ENCODE results near the gene FBLN5.
"Not testable (repeated sequence)": the region's sequence is repeated elsewhere in the genome, so short reads cannot be mapped to it uniquely, and the experiment has no call there.

Gene FBLN5

GRCh38 chr14:91858536-91859275 is 88.8 kb downstream of the FBLN5 start:
- peaks cover 9% of the 10 kb centered on the region for H3K36me3 Mint-ChIP-seq (ENCODE audit: low read depth)
- peak overlapping the region; percentile 84 for H3K27ac Mint-ChIP-seq

GRCh38 chr14:91857614-91858013 is 89.9 kb downstream of the FBLN5 start:
- Mint-ChIP-seq H3K9me3 (no peaks in the 10 kb centered on the region), H3K4me1 (ENCODE audit: low read depth) (peaks cover 83% of the 10 kb centered on the region), H3K36me3 (ENCODE audit: low read depth) (peaks cover 6% of the 10 kb centered on the region), H3K4me3 (no peak overlapping the region), H3K27me3 (no peaks in the 10 kb centered on the region), H3K27ac (no peak overlapping the region)

More at GRCh38 chr14:91858536-91859275, 88.8 kb downstream of the FBLN5 start:
- H3K4me1 Mint-ChIP-seq (ENCODE audit: low read depth), result peaks cover 89% of the 10 kb centered on the region
- no peaks in the 10 kb centered on the region for H3K27me3 Mint-ChIP-seq
- H3K4me3 Mint-ChIP-seq, result no peak overlapping the region
- H3K9me3 Mint-ChIP-seq, result no peaks in the 10 kb centered on the region

GRCh38 chr14:91854327-91854934 is 93.1 kb downstream of the FBLN5 start:
- no peaks in the 10 kb centered on the region for H3K27me3 Mint-ChIP-seq
- peaks cover 4% of the 10 kb centered on the region for H3K36me3 Mint-ChIP-seq (ENCODE audit: low read depth)
- no peaks in the 10 kb centered on the region for H3K9me3 Mint-ChIP-seq
- no peak overlapping the region for H3K4me3 Mint-ChIP-seq
- H3K27ac Mint-ChIP-seq, result peak overlapping the region; percentile 18
- peaks cover 59% of the 10 kb centered on the region for H3K4me1 Mint-ChIP-seq (ENCODE audit: low read depth)

DNA sequence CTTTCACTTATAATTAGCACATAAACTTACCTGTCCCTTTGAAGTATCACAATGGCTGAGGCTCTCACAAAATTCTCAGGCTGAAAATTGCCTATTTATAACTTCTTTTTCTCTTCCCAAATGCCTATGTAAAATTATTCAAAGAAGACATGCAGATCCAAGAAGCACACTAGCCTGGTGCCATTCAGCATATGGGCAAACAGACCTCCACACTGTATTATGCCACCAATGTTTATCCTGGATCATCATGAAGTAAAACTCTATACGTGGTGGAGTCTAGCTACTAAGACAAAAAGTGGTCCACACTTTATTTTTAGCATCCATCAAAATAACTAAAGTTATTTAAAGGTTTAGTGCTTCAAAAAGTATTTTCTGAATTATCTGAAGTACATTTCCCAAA is 95.9 kb downstream of the FBLN5 start:
- Mint-ChIP-seq H3K4me3 (no peak overlapping the region), H3K27ac (no peak overlapping the region), H3K36me3 (ENCODE audit: low read depth) (peaks cover 4% of the 10 kb centered on the region), H3K9me3 (no peaks in the 10 kb centered on the region), H3K4me1 (ENCODE audit: low read depth) (peaks cover 40% of the 10 kb centered on the region), H3K27me3 (no peaks in the 10 kb centered on the region)

GRCh38 chr14:91848504-91849001 is 98.9 kb downstream of the FBLN5 start:
- H3K9me3 Mint-ChIP-seq, result no peaks in the 10 kb centered on the region
- H3K36me3 Mint-ChIP-seq (ENCODE audit: low read depth), result no peaks in the 10 kb centered on the region
- H3K27me3 Mint-ChIP-seq, result no peaks in the 10 kb centered on the region
- H3K4me1 Mint-ChIP-seq (ENCODE audit: low read depth), result peaks cover 24% of the 10 kb centered on the region
- H3K4me3 Mint-ChIP-seq, result no peak overlapping the region
- no peak overlapping the region for H3K27ac Mint-ChIP-seq

GRCh38 chr14:91847693-91848092 is 99.8 kb downstream of the FBLN5 start:
- Mint-ChIP-seq H3K36me3 (ENCODE audit: low read depth) (no peaks in the 10 kb centered on the region), H3K4me3 (no peak overlapping the region), H3K27me3 (no peaks in the 10 kb centered on the region), H3K27ac (no peak overlapping the region), H3K9me3 (no peaks in the 10 kb centered on the region), H3K4me1 (ENCODE audit: low read depth) (peaks cover 28% of the 10 kb centered on the region)

DNA sequence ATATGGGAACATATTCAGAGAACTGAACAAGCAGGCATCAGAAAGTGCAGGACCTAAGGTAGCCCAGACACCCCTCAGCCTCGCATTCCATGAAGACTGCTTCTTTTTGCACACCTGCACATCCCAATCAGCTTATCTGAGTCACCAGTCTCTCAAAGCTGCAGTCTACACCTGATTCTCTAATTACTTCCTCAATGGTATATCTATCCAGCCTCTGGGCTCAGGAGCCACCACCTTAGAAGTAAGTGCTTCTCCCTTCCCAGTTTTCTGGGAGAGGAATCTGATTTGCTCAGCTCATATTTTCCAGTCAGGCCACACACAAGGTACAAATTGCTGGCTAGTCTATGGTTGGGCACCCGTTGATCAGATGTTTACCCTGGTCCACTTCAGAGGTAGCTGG is 101.8 kb downstream of the FBLN5 start:
- Mint-ChIP-seq H3K36me3 (ENCODE audit: low read depth) (no peaks in the 10 kb centered on the region), H3K27me3 (no peaks in the 10 kb centered on the region), H3K27ac (no peak overlapping the region), H3K9me3 (no peaks in the 10 kb centered on the region), H3K4me1 (ENCODE audit: low read depth) (peaks cover 37% of the 10 kb centered on the region), H3K4me3 (no peak overlapping the region)

- H3K36me3 Mint-ChIP-seq (ENCODE audit: low read depth), result not testable (repeated sequence)
These were observed 102.4 kb downstream of the FBLN5 start for GRCh38 chr14:91845056-91845455.

GRCh38 chr14:91844029-91844428 is 103.5 kb downstream of the FBLN5 start:
- Mint-ChIP-seq H3K9me3 (no peaks in the 10 kb centered on the region), H3K27me3 (no peaks in the 10 kb centered on the region), H3K4me1 (ENCODE audit: low read depth) (peaks cover 47% of the 10 kb centered on the region), H3K27ac (no peak overlapping the region), H3K4me3 (no peak overlapping the region), H3K36me3 (ENCODE audit: low read depth) (no peaks in the 10 kb centered on the region)

More at GRCh38 chr14:91845056-91845455, 102.4 kb downstream of the FBLN5 start:
- H3K27me3 Mint-ChIP-seq, H3K9me3 Mint-ChIP-seq, H3K4me3 Mint-ChIP-seq, H3K27ac Mint-ChIP-seq: not testable (repeated sequence)
- H3K4me1 Mint-ChIP-seq (ENCODE audit: low read depth), result peaks cover 43% of the 10 kb centered on the region

DNA sequence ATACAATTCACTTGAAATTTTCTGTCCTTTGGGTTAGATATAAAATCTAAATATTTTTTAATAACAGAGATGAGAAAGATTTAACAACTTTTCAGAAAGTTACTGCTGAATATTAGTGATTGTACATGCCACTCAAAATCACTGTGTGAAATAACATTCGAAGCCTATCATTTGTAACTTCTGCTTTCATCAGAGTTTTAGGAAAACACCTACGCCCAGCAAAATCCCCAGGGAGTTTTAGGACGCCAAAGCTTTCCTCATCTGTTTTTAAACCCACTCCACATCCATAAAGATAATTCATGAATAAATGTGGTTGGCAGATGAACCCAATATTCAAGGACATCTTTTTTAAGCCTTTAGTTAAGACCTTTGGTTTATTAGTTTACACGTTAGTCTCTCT is 104.1 kb downstream of the FBLN5 start:
- H3K9me3 Mint-ChIP-seq, result no peaks in the 10 kb centered on the region
- no peaks in the 10 kb centered on the region for H3K36me3 Mint-ChIP-seq (ENCODE audit: low read depth)
- no peak overlapping the region for H3K27ac Mint-ChIP-seq
- peaks cover 47% of the 10 kb centered on the region for H3K4me1 Mint-ChIP-seq (ENCODE audit: low read depth)
- no peaks in the 10 kb centered on the region for H3K27me3 Mint-ChIP-seq
- no peak overlapping the region for H3K4me3 Mint-ChIP-seq

- Mint-ChIP-seq H3K27ac (no peak overlapping the region), H3K36me3 (ENCODE audit: low read depth) (no peaks in the 10 kb centered on the region), H3K9me3 (no peaks in the 10 kb centered on the region), H3K4me1 (ENCODE audit: low read depth) (peaks cover 57% of the 10 kb centered on the region), H3K27me3 (no peaks in the 10 kb centered on the region), H3K4me3 (no peak overlapping the region)
These were observed 106.4 kb downstream of the FBLN5 start for GRCh38 chr14:91841065-91841464.

GRCh38 chr14:91839749-91840148 is 107.7 kb downstream of the FBLN5 start:
- Mint-ChIP-seq H3K9me3 (no peaks in the 10 kb centered on the region), H3K36me3 (ENCODE audit: low read depth) (no peaks in the 10 kb centered on the region), H3K27ac (no peak overlapping the region), H3K27me3 (no peaks in the 10 kb centered on the region), H3K4me1 (ENCODE audit: low read depth) (peaks cover 66% of the 10 kb centered on the region), H3K4me3 (no peak overlapping the region)

- H3K27me3 Mint-ChIP-seq, result no peaks in the 10 kb centered on the region
- H3K4me3 Mint-ChIP-seq, result peak overlapping the region; percentile 92
- H3K4me1 Mint-ChIP-seq (ENCODE audit: low read depth), result peaks cover 60% of the 10 kb centered on the region
- H3K27ac Mint-ChIP-seq, result no peak overlapping the region
- no peaks in the 10 kb centered on the region for H3K9me3 Mint-ChIP-seq
- no peaks in the 10 kb centered on the region for H3K36me3 Mint-ChIP-seq (ENCODE audit: low read depth)
These were observed 110.4 kb downstream of the FBLN5 start for GRCh38 chr14:91837076-91837475.

DNA sequence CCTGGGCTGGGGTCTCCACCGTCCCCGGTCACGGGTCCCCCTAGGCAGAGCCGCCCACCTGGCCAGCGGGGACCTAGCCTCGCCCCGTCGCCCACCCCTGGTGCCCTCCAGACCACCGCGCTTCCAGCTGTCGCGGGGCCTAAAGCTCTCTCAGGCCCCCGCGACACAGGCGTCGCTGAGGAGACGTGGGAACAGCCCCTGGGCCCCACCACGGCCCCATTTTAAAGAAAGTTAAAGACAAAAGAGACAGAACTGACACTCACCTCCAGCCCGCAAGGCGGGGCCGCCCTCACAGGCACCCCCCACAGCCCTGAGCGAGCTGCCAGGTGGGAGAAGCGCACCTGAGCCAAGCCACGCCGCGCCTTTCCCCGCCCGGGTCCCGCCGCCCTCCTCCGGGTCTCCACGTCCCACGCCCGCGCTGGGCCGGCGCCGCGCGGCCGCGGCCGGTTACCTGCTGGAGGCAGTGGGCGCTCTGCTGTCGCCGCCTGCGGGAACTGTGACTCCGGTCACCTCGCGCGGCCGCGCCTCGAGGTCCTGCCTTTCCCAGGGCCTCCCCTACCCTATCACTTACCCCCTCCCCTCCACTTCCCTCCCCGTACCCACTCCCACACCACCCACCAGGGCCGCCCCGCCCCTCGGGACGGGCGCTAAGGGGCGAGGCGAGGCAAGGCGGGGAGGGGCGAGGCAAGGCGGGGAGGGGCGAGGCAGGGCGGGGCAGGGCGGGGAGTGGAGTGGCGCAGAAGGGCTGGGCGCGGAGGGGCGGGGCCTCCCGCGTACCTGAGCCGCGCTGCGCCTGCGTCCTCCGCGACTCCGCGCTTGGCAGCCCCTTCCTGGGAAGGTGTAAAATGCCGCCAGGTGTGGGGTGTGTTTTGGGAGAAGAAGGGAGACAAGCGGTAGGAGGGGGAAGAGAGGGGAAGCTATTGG is 111.3 kb downstream of the FBLN5 start:
- H3K36me3 Mint-ChIP-seq (ENCODE audit: low read depth), result no peaks in the 10 kb centered on the region
- H3K4me3 Mint-ChIP-seq, result peak overlapping the region; percentile 92
- peak overlapping the region; percentile 80 for H3K27ac Mint-ChIP-seq

More for the DNA sequence above, 111.3 kb downstream of the FBLN5 start:
- Mint-ChIP-seq H3K4me1 (ENCODE audit: low read depth) (peaks cover 60% of the 10 kb centered on the region), H3K27me3 (no peaks in the 10 kb centered on the region), H3K9me3 (no peaks in the 10 kb centered on the region)
